T-cell (primary cell): ENCODE results near the gene STX18. TPM values are rescaled to one million over a fixed set of nuclear protein-coding genes. Genes with fewer than 3 reads are reported as not detected.

Source experiments
- ATAC-seq, 4 experiments: fragments of 200-7000 bp in 3 of 4; fragments of 150-1000 bp in 1 of 4; cut with Tn5 transposase; replicated peaks in 1 of 4; 1 replicate in 3 of 4; 2 replicates in 1 of 4; pipeline ENCODE4 v1.10.0; 2021; ENCODE audit warnings: moderate library complexity in 3 of 4, mild to moderate bottlenecking in 2 of 4, moderate number of reproducible peaks in 1 of 4
- CTCF ChIA-PET, 2 donors: fragments of 300-600 bp; sonication (Branson Sonifier 250); formaldehyde crosslinking; loops; one replicate each; lab custom pipeline; 2022; ENCODE audit warnings: antibody characterized with exemption in 2 of 2; lab: Charles Lee
- POLR2A ChIA-PET, 2 donors: fragments of 300-600 bp; sonication (Branson Sonifier 250); formaldehyde crosslinking; loops; one replicate each; lab custom pipeline; 2022; ENCODE audit warnings: antibody characterized with exemption in 2 of 2; lab: Charles Lee
- DNase-seq, 35 experiments: peaks; one replicate each; pipeline versions ENCODE4 v3.0.0 to v3.0.0-alpha.2; 2013 to 2023
- H3K27ac ChIP-seq: one replicate; pipeline ENCODE4 v1.5.1; 2013; ENCODE audit warnings: low read length
- H3K27me3 ChIP-seq, 2 experiments: replicated peaks in 1 of 2; 1 replicate in 1 of 2; 2 replicates in 1 of 2; pipeline versions ENCODE4 v1.6.1 to v1.7.0; 2013; ENCODE audit warnings: low read length in 1 of 2, mixed read lengths in 1 of 2; ENCODE audit not compliant: control insufficient read depth in 2 of 2, insufficient read depth in 2 of 2; ENCODE audit errors: extremely low read depth in 1 of 2
- H3K36me3 ChIP-seq, 2 donors: 1 replicate in 1 of 2; 2 replicates in 1 of 2; pipeline versions ENCODE4 v1.6.1 to v1.7.0; 2013; ENCODE audit warnings: low read length in 1 of 2; ENCODE audit not compliant: control insufficient read depth in 2 of 2, insufficient read depth in 1 of 2; ENCODE audit errors: extremely low read depth in 1 of 2
- H3K4me1 ChIP-seq, 2 experiments: 1 replicate in 1 of 2; 2 replicates in 1 of 2; pipeline versions ENCODE4 v1.6.1 to v1.7.0; 2013; ENCODE audit warnings: low read length in 2 of 2, mixed read lengths in 1 of 2; ENCODE audit not compliant: insufficient read depth in 2 of 2, control insufficient read depth in 1 of 2; ENCODE audit errors: extremely low read depth in 1 of 2
- H3K4me3 ChIP-seq, 2 donors: 1 replicate in 1 of 2; 2 replicates in 1 of 2; pipeline versions ENCODE4 v1.5.1 to v1.7.0; 2013; ENCODE audit warnings: mild to moderate bottlenecking in 2 of 2, low read length in 1 of 2, moderate library complexity in 1 of 2; ENCODE audit not compliant: control insufficient read depth in 1 of 2; ENCODE audit errors: extremely low read depth in 1 of 2
- H3K9me3 ChIP-seq: 2 replicates; pipeline ENCODE4 v1.7.0; 2013
- H3K27ac Mint-ChIP-seq, 2 donors: one replicate each; pipeline ENCODE4 v1.8.0; 2020 to 2021; ENCODE audit warnings: mild to moderate bottlenecking in 2 of 2, mixed read lengths in 2 of 2
- H3K27me3 Mint-ChIP-seq, 2 donors: one replicate each; pipeline ENCODE4 v1.8.0; 2021 to 2022; ENCODE audit warnings: mixed read lengths in 2 of 2
- H3K36me3 Mint-ChIP-seq: one replicate; pipeline ENCODE4 v1.8.0; 2021; ENCODE audit warnings: mixed read lengths
- H3K4me1 Mint-ChIP-seq, 3 donors: one replicate each; pipeline ENCODE4 v1.8.0; 2020 to 2022; ENCODE audit warnings: mixed read lengths in 3 of 3, mild to moderate bottlenecking in 1 of 3
- H3K4me3 Mint-ChIP-seq, 3 donors: one replicate each; pipeline ENCODE4 v1.8.0; 2020 to 2022; ENCODE audit warnings: mild to moderate bottlenecking in 3 of 3, mixed read lengths in 3 of 3, moderate library complexity in 3 of 3
- H3K9me3 Mint-ChIP-seq, 3 donors: one replicate each; pipeline ENCODE4 v1.8.0; 2020 to 2022; ENCODE audit warnings: mixed read lengths in 3 of 3
- WGBS: methylation state at CpG from one replicate; pipeline ENCODE4 v1.1.5; 2013; ENCODE audit warnings: missing lambda C conversion rate; ENCODE audit not compliant: insufficient coverage; 5-methylcytosine and 5-hydroxymethylcytosine counted together
- total RNA-seq, 35 experiments: library from RNA in 6 of 35; stranded (reverse) in 6 of 35; fragments of 120-200 nt in 1 of 35; gene quantifications; one replicate each; pipeline versions ENCODE4 v1.2.1 to v1.2.4 and lab custom pipeline; 2013 to 2026

The STX18 gene
- 10 to 100 TPM; 19.7 to 24.2 (median 22.3) TPM for total RNA-seq
- total RNA-seq (2013) = 23.5 TPM
- 17.1 to 55.6 (median 28.7) reads per million in 29 experiments for total RNA-seq (lab: John Stamatoyannopoulos, UW)

GRCh38 chr4:4541661-4542570 lies at the start of gene STX18:
STX18 (minus strand) TSS chr4:4542048; CDS start chr4:4541964, 84 bp downstream.
- Mint-ChIP-seq H3K4me3 (peak within 1 kb of the TSS; percentile 98 to 99 (median 98)), H3K4me1 (peaks cover 63 to 67% (median 66%) of the 10 kb centered on the region in 3 donors), H3K9me3 (no peaks in the 10 kb centered on the region), H3K27me3 (no peaks in the 10 kb centered on the region), H3K36me3 (peaks cover 18% of the 10 kb centered on the region), H3K27ac (peak within 1 kb of the TSS; percentile 96)
- ChIA-PET POLR2A (interaction anchor here in 1 of 2 donors (0.6 to 1.1 kb wide), 6 partner anchors 15 to 223 kb away, joined by 3 to 6 read pairs (median 4); no protein-coding TSS in a partner anchor), CTCF (interaction anchor here in 1 of 2 donors (0.9 to 1.7 kb wide), 4 partner anchors 17 to 40 kb away, joined by 3 to 7 read pairs (median 4); no protein-coding TSS in a partner anchor)
- Histone ChIP-seq H3K4me3 (peak within 1 kb of the TSS; percentile 85 to 97), H3K27me3 (no peaks in the 10 kb centered on the region), H3K36me3 (no peaks in the 10 kb centered on the region), H3K4me1 (peaks cover 21 to 25% of the 10 kb centered on the region in 2 experiments), H3K27ac (peak within 1 kb of the TSS; percentile 59), H3K9me3 (no peaks in the 10 kb centered on the region)
- WGBS = under 1% methylated on average over 63 of the region's 76 CpGs
- DNase-seq (peak; percentile 65 to 92 (median 83)), ATAC-seq (peak; percentile 92 to 96 (median 94))

- H3K4me3 Mint-ChIP-seq = no peak overlapping the region
- POLR2A ChIA-PET = no interaction called here
- Histone ChIP-seq H3K9me3 (no peaks in the 10 kb centered on the region), H3K4me3 (no peak overlapping the region), H3K27me3 (no peaks in the 10 kb centered on the region), H3K36me3 (no peaks in the 10 kb centered on the region), H3K4me1 (no peaks in the 10 kb centered on the region), H3K27ac (no peak overlapping the region)
- CTCF ChIA-PET = no interaction called here
- 93% methylated on average over 4 of the region's 4 CpGs for WGBS
- H3K9me3 Mint-ChIP-seq = peaks cover 4 to 25% (median 13%) of the 10 kb centered on the region in 3 donors
- peaks cover 54% of the 10 kb centered on the region for H3K36me3 Mint-ChIP-seq
- H3K27me3 Mint-ChIP-seq = no peaks in the 10 kb centered on the region
- H3K4me1 Mint-ChIP-seq = no peaks in the 10 kb centered on the region
- no peak for ATAC-seq
- H3K27ac Mint-ChIP-seq = no peak overlapping the region
- no peak for DNase-seq
Measured at GRCh38 chr4:4591071-4591470, 49.2 kb upstream of the STX18 start.

GRCh38 chr4:4590546-4590945 lies 48.7 kb upstream of the STX18 start:
- DNase-seq (no peak), ATAC-seq (no peak)
- no peak overlapping the region for H3K4me3 ChIP-seq
- no CpG with 5 or more reads among the region's 7 CpGs for WGBS
- Mint-ChIP-seq H3K4me3 (no peak overlapping the region), H3K27ac (no peak overlapping the region), H3K36me3 (peaks cover 54% of the 10 kb centered on the region), H3K9me3 (peaks cover 3 to 23% (median 13%) of the 10 kb centered on the region in 3 donors), H3K4me1 (no peaks in the 10 kb centered on the region), H3K27me3 (no peaks in the 10 kb centered on the region)
- no peaks in the 10 kb centered on the region for H3K36me3 ChIP-seq
- no peaks in the 10 kb centered on the region for H3K4me1 ChIP-seq
- no peak overlapping the region for H3K27ac ChIP-seq
- POLR2A ChIA-PET = no interaction called here
- H3K9me3 ChIP-seq = no peaks in the 10 kb centered on the region
- no peaks in the 10 kb centered on the region for H3K27me3 ChIP-seq
- CTCF ChIA-PET = no interaction called here

- Mint-ChIP-seq H3K4me3 (no peak overlapping the region), H3K36me3 (peaks cover 26% of the 10 kb centered on the region), H3K9me3 (peaks cover 0 to 11% (median 3%) of the 10 kb centered on the region in 3 donors), H3K27ac (no peak overlapping the region), H3K27me3 (no peaks in the 10 kb centered on the region), H3K4me1 (no peaks in the 10 kb centered on the region)
- Histone ChIP-seq H3K27ac (no peak overlapping the region), H3K4me1 (no peaks in the 10 kb centered on the region), H3K27me3 (no peaks in the 10 kb centered on the region), H3K4me3 (no peak overlapping the region), H3K9me3 (no peaks in the 10 kb centered on the region), H3K36me3 (no peaks in the 10 kb centered on the region)
- WGBS = 85% methylated on average over 1 of the region's 3 CpGs
- ChIA-PET POLR2A (no interaction called here), CTCF (interaction anchor here in 1 of 2 donors (1.2 kb wide), 1 partner anchor 10 kb away, joined by 3 read pairs; no protein-coding TSS in a partner anchor)
- no peak for DNase-seq
- ATAC-seq = no peak
Measured at GRCh38 chr4:4585012-4585670, 43.3 kb upstream of the STX18 start.

GRCh38 chr4:4583606-4584005 lies 41.8 kb upstream of the STX18 start:
- DNase-seq (no peak), ATAC-seq (no peak)
- no peaks in the 10 kb centered on the region for H3K4me1 Mint-ChIP-seq
- 89% methylated on average over 2 of the region's 4 CpGs for WGBS
- H3K27me3 Mint-ChIP-seq = no peaks in the 10 kb centered on the region
- H3K27ac Mint-ChIP-seq = no peak overlapping the region
- Histone ChIP-seq H3K27ac (no peak overlapping the region), H3K4me3 (no peak overlapping the region), H3K4me1 (no peaks in the 10 kb centered on the region), H3K27me3 (no peaks in the 10 kb centered on the region), H3K36me3 (no peaks in the 10 kb centered on the region), H3K9me3 (no peaks in the 10 kb centered on the region)
- CTCF ChIA-PET = interaction anchor here in 1 of 2 donors (0.6 to 1.2 kb wide), 2 partner anchors 8 to 272 kb away, joined by 3 to 5 read pairs; no protein-coding TSS in a partner anchor
- H3K9me3 Mint-ChIP-seq = peaks cover 0 to 11% (median 3%) of the 10 kb centered on the region in 3 donors
- H3K4me3 Mint-ChIP-seq = no peak overlapping the region
- H3K36me3 Mint-ChIP-seq = peaks cover 37% of the 10 kb centered on the region
- POLR2A ChIA-PET = no interaction called here

GRCh38 chr4:4582653-4583052 lies 40.8 kb upstream of the STX18 start:
- H3K36me3 Mint-ChIP-seq = peaks cover 38% of the 10 kb centered on the region
- H3K36me3 ChIP-seq = no peaks in the 10 kb centered on the region
- DNase-seq (no peak), ATAC-seq (no peak)
- 100% methylated on average over 3 of the region's 7 CpGs for WGBS
- no peaks in the 10 kb centered on the region for H3K4me1 Mint-ChIP-seq
- no peaks in the 10 kb centered on the region for H3K27me3 ChIP-seq
- no peaks in the 10 kb centered on the region for H3K4me1 ChIP-seq
- ChIA-PET POLR2A (no interaction called here), CTCF (no interaction called here)
- no peaks in the 10 kb centered on the region for H3K27me3 Mint-ChIP-seq
- no peak overlapping the region for H3K27ac Mint-ChIP-seq
- no peak overlapping the region for H3K4me3 Mint-ChIP-seq
- peaks cover 0 to 11% (median 3%) of the 10 kb centered on the region in 3 donors for H3K9me3 Mint-ChIP-seq
- no peak overlapping the region for H3K27ac ChIP-seq
- no peak overlapping the region for H3K4me3 ChIP-seq
- H3K9me3 ChIP-seq = no peaks in the 10 kb centered on the region
